Testis (tissue), 3 donors: ENCODE data around the gene COL9A3. TPM values are rescaled to one million over a fixed set of nuclear protein-coding genes. Genes with fewer than 3 reads are reported as not detected.

Source experiments
- DNase-seq: peaks from one replicate; pipeline ENCODE4 v3.0.0-alpha.2; 2019
- H3K27ac ChIP-seq, 2 donors: fragments of 200-600 bp; sonication (generic); one replicate each; pipeline ENCODE4 v1.5.1; 2019
- H3K27me3 ChIP-seq: fragments of 200-600 bp; sonication (generic); one replicate; pipeline ENCODE4 v1.5.1; 2019
- H3K36me3 ChIP-seq: fragments of 200-600 bp; sonication (generic); one replicate; pipeline ENCODE4 v1.5.1; 2017; ENCODE audit warnings: low read depth; ENCODE audit errors: missing control alignments
- H3K4me1 ChIP-seq: fragments of 200-600 bp; sonication (generic); one replicate; pipeline ENCODE4 v1.5.1; 2019
- H3K4me3 ChIP-seq, 2 donors: fragments of 200-600 bp; sonication (generic); one replicate each; pipeline ENCODE4 v1.5.1; 2017 to 2019
- H3K9me3 ChIP-seq: fragments of 200-600 bp; sonication (generic); one replicate; pipeline ENCODE4 v1.5.1; 2017
- POLR2A ChIP-seq: fragments of 450-650 bp; IDR thresholded peaks from one replicate; pipeline ENCODE4 v1.6.1; 2017; ENCODE audit warnings: antibody characterized with exemption, mild to moderate bottlenecking, moderate library complexity
- WGBS, 2 donors: methylation state at CpG; one replicate each; pipeline ENCODE4 v1.1.5; 2018; 5-methylcytosine and 5-hydroxymethylcytosine counted together
- intact Hi-C: fragments of 100-400 bp; cut with DNase I; formaldehyde crosslinking; loops from one replicate; pipeline ENCODE4 v1.15.1; 2023; ENCODE audit warnings: low total_unique reads
- polyA plus RNA-seq: library from polyadenylated mRNA; stranded (reverse); fragments of 350-450 nt; fragmentation: Illumina TruSeq; extraction: RNeasy Lipid Tissue Mini Kit (QIAGEN cat#74804); gene quantifications from one replicate; pipeline ENCODE4 v1.2.3, GENCODE V29; 2014; ENCODE audit warnings: low read depth, low replicate concordance; ENCODE audit not compliant: insufficient read depth
- total RNA-seq, 2 donors: library from RNA; depleted of rRNA; stranded (reverse); fragments of >200 nt; gene quantifications; one replicate each; pipeline ENCODE4 v1.2.3, GENCODE V29; 2016
- TF ChIP-seq, protein P1 (sequence below), 3 experiments: fragments of 450-650 bp in 2 of 3; fragments of 200-600 bp in 1 of 3; sonication (generic) in 1 of 3; IDR thresholded peaks; one replicate each; pipeline ENCODE4 v1.5.1; 2016 to 2019; ENCODE audit warnings: antibody characterized with exemption in 3 of 3, mild to moderate bottlenecking in 2 of 3, moderate library complexity in 1 of 3

The COL9A3 gene
- total and polyA plus RNA-seq, 3 donors from 2014 or later: 19.1 to 50.6 (median 21.3) TPM

- 96 to 97% methylated on average over 9 to 20 of the region's 20 CpGs for WGBS, 2 donors
- peaks cover 22% of the 10 kb centered on the region for H3K4me1 ChIP-seq
- no peak overlapping the region for H3K27ac ChIP-seq
- H3K9me3 ChIP-seq: no peaks in the 10 kb centered on the region
- H3K36me3 ChIP-seq: no peaks in the 10 kb centered on the region
- TF ChIP-seq POLR2A: no peak
- TF ChIP-seq, protein P1, sequence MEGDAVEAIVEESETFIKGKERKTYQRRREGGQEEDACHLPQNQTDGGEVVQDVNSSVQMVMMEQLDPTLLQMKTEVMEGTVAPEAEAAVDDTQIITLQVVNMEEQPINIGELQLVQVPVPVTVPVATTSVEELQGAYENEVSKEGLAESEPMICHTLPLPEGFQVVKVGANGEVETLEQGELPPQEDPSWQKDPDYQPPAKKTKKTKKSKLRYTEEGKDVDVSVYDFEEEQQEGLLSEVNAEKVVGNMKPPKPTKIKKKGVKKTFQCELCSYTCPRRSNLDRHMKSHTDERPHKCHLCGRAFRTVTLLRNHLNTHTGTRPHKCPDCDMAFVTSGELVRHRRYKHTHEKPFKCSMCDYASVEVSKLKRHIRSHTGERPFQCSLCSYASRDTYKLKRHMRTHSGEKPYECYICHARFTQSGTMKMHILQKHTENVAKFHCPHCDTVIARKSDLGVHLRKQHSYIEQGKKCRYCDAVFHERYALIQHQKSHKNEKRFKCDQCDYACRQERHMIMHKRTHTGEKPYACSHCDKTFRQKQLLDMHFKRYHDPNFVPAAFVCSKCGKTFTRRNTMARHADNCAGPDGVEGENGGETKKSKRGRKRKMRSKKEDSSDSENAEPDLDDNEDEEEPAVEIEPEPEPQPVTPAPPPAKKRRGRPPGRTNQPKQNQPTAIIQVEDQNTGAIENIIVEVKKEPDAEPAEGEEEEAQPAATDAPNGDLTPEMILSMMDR (IDR thresholded peaks at IDR 0.05): no peak
- H3K27me3 ChIP-seq: no peaks in the 10 kb centered on the region
- intact Hi-C loops: no loop called here
- no peak for DNase-seq
- no peak overlapping the region for H3K4me3 ChIP-seq
These were observed 46.5 kb upstream of the COL9A3 start for GRCh38 chr20:62770111-62770910.

DNA sequence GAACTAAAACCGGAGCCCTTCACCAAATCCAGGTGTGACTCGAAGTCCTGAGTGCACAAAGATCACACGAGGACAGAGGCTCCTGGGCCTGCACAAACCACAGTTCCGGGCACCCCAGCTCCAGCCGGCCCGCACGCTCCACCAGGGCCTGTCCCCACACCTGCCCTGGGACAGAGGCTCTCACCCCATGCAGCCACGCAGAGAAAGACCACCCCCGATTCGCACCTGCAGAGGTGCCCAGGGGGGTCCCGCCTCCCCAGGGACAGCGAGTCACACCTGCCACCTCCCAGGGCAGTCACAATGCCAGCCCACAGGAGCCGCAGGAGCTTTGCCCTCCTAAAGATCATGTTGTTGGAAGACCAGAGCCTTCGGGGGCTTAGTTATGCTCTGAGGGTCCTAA is 45.9 kb upstream of the COL9A3 start:
- Histone ChIP-seq H3K36me3 (no peaks in the 10 kb centered on the region), H3K4me1 (peaks cover 22% of the 10 kb centered on the region), H3K9me3 (no peaks in the 10 kb centered on the region), H3K27ac (no peak overlapping the region), H3K27me3 (no peaks in the 10 kb centered on the region), H3K4me3 (no peak overlapping the region)
- TF ChIP-seq POLR2A: no peak
- TF ChIP-seq, protein P1 (IDR thresholded peaks at IDR 0.05): no peak
- WGBS, 2 donors: 88 to 95% methylated on average over 4 to 14 of the region's 14 CpGs
- intact Hi-C loops: no loop called here
- DNase-seq: no peak

- WGBS, 2 donors: 85 to 86% methylated on average over 21 to 25 of the region's 25 CpGs
- TF ChIP-seq, protein P1 (IDR thresholded peaks at IDR 0.05): no peak
- TF ChIP-seq POLR2A: no peak
- DNase-seq: no peak
- intact Hi-C loops: no loop called here
- Histone ChIP-seq H3K27ac (no peak overlapping the region), H3K27me3 (no peaks in the 10 kb centered on the region), H3K4me1 (peaks cover 21% of the 10 kb centered on the region), H3K36me3 (no peaks in the 10 kb centered on the region), H3K4me3 (no peak overlapping the region), H3K9me3 (no peaks in the 10 kb centered on the region)
These were observed 45.3 kb upstream of the COL9A3 start for GRCh38 chr20:62771396-62772102.

DNA sequence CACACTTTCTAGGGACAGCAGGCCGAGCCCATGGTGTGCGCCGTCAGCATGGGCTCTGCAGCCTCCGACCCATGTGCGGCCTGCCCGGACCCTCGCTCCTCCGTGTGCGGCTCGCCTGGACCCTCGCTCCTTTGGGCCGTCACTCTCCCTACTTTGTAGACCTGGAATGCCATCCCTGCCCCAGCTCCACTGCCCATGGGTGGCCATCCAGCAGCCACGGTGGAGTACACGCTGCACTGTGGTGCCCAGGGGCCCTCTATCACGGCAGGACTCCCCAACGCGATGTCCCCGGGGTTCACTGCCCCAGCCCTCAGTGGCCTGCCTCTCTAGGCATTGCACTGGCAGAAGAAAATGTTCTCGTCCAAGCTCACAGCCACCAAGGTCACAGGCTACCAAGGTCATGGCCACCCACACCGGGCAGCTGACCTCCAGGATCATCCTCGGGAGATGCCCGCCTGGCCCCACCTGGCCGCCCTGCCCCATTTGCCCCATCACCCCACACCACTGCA is 44.7 kb upstream of the COL9A3 start:
- TF ChIP-seq, protein P1 (IDR thresholded peaks at IDR 0.05): no peak
- TF ChIP-seq POLR2A: no peak
- H3K9me3 ChIP-seq: no peaks in the 10 kb centered on the region
- H3K4me1 ChIP-seq: peaks cover 16% of the 10 kb centered on the region
- 72 to 74% methylated on average over 12 to 23 of the region's 23 CpGs for WGBS, 2 donors
- H3K27me3 ChIP-seq: no peaks in the 10 kb centered on the region
- H3K27ac ChIP-seq: no peak overlapping the region
- H3K36me3 ChIP-seq: no peaks in the 10 kb centered on the region
- no peak overlapping the region for H3K4me3 ChIP-seq
- intact Hi-C loops: no loop called here
- no peak for DNase-seq
